Activated T-cell treated with anti-CD3 and anti-CD28 coated beads for 24 hours (primary cell): ENCODE results near the gene COBLL1.

Experiments
- DNase-seq: peaks from one replicate; pipeline ENCODE4 v3.0.0-alpha.2; 2020; ENCODE audit warnings: low read depth

COBLL1 gene

GRCh38 chr2:164677271-164677670 lies 164.4 kb downstream of the COBLL1 start:
- no peak for DNase-seq

- no peak for DNase-seq
These were observed 165.9 kb downstream of the COBLL1 start for GRCh38 chr2:164675687-164676086.

GRCh38 chr2:164675027-164675426 lies 166.6 kb downstream of the COBLL1 start:
- no peak for DNase-seq

GRCh38 chr2:164671664-164672396 lies 169.8 kb downstream of the COBLL1 start:
- DNase-seq: no peak

GRCh38 chr2:164669291-164669690 lies 172.3 kb downstream of the COBLL1 start:
- DNase-seq: no peak

- no peak for DNase-seq
These were observed 174.1 kb downstream of the COBLL1 start for GRCh38 chr2:164667566-164667965.

GRCh38 chr2:164664070-164664469 lies 177.6 kb downstream of the COBLL1 start:
- no peak for DNase-seq

GRCh38 chr2:164662868-164663631 lies 178.6 kb downstream of the COBLL1 start:
- no peak for DNase-seq

GRCh38 chr2:164662066-164662465 lies 179.6 kb downstream of the COBLL1 start:
- no peak for DNase-seq

GRCh38 chr2:164661349-164661748 lies 180.3 kb downstream of the COBLL1 start:
- DNase-seq: no peak

- DNase-seq: no peak
These were observed 184.5 kb downstream of the COBLL1 start for GRCh38 chr2:164657129-164657528.

- no peak for DNase-seq
These were observed 185.9 kb downstream of the COBLL1 start for GRCh38 chr2:164655750-164656149.

GRCh38 chr2:164655336-164655735 lies 186.3 kb downstream of the COBLL1 start:
- DNase-seq: no peak

GRCh38 chr2:164651361-164651760 lies 190.3 kb downstream of the COBLL1 start:
- no peak for DNase-seq

- DNase-seq: no peak
These were observed 197.5 kb downstream of the COBLL1 start for GRCh38 chr2:164644036-164644700.

GRCh38 chr2:164642946-164643555 lies 198.6 kb downstream of the COBLL1 start:
- DNase-seq: no peak

GRCh38 chr2:164642268-164642667 lies 199.4 kb downstream of the COBLL1 start:
- no peak for DNase-seq
